Pancreas (tissue), 10 donors: ENCODE measurements around the gene C10orf88. TPM values are rescaled to one million over a fixed set of nuclear protein-coding genes. Genes with fewer than 3 reads are reported as not detected.
A peak's percentile ranks its signal among the peaks of the same experiment; 100 is the strongest.

Experiments used
- ATAC-seq, 4 donors: fragments of 200-7000 bp; cut with Tn5 transposase; one replicate each; pipeline versions ENCODE4 v1.8.0 to v1.9.1; 2020; ENCODE audit warnings: mild to moderate bottlenecking in 4 of 4, moderate library complexity in 4 of 4
- DNase-seq, 6 donors: peaks; one replicate each; pipeline ENCODE4 v3.0.0-alpha.2; 2020
- FAIRE-seq: peaks from 2 replicates; lab custom pipeline; 2012; peaks lifted over from hg19 to GRCh38; lab: Jason Lieb, UNC
- H3K27ac ChIP-seq, 4 donors: fragments of 200-600 bp; sonication (generic); 1 replicate in 3 of 4; 2 replicates in 1 of 4; pipeline versions ENCODE4 v1.5.0 to v1.8.0; 2020
- H3K27me3 ChIP-seq, 4 donors: fragments of 200-600 bp; one replicate each; pipeline ENCODE4 v1.8.0; 2021
- H3K36me3 ChIP-seq, 3 donors: fragments of 200-600 bp; sonication (generic) in 1 of 3; one replicate each; pipeline versions ENCODE4 v1.5.0 to v1.8.0; 2020 to 2021
- H3K4me1 ChIP-seq, 3 donors: fragments of 200-600 bp; one replicate each; pipeline ENCODE4 v1.8.0; 2021
- H3K4me3 ChIP-seq, 4 donors: fragments of 200-600 bp; sonication (generic) in 2 of 4; one replicate each; pipeline versions ENCODE4 v1.5.0 to v1.8.0; 2020 to 2021
- H3K9me3 ChIP-seq, 4 donors: fragments of 200-600 bp; one replicate each; pipeline ENCODE4 v1.8.0; 2021
- CTCF ChIP-seq, 4 donors: fragments of 200-600 bp; sonication (generic) in 3 of 4; IDR thresholded peaks; one replicate each; pipeline versions ENCODE4 v1.5.0 to v1.8.0; 2021; ENCODE audit warnings: antibody characterized with exemption in 4 of 4
- WGBS, 2 donors: extraction: QIAGEN DNeasy Blood & Tissue Kit; methylation state at CpG; one replicate each; pipeline ENCODE4 v1.1.7; 2013; 5-methylcytosine and 5-hydroxymethylcytosine counted together
- intact Hi-C, 3 donors: fragments of 100-400 bp; cut with DNase I; formaldehyde crosslinking; loops; one replicate each; pipeline versions ENCODE4 v1.11.1 to v1.14.2; 2022
- polyA plus RNA-seq, 2 donors: library from polyadenylated mRNA; stranded (reverse); fragments of 200-250 nt; gene quantifications; one replicate each; pipeline ENCODE4 v1.2.3, GENCODE V29; 2013
- total RNA-seq, 6 donors: library from RNA; stranded (reverse); fragmentation: NEBNext Ultra II Directional in 4 of 6; extraction: Animal tissue kit (Norgen Biotek cat#: 25700) in 4 of 6; gene quantifications; one replicate each; pipeline versions ENCODE4 v1.2.1 to v1.2.4, GENCODE V29; 2021 to 2023
- donor health status: healthy with polysubstance abuse.
- donor health status: DM: no; HTN: no; CAD: no; lungs with moderate emphysema.
- donor health status: DM: no; HTN: no; CAD: no.
- donor health status: control.
- donor health status: control.
- donor health status: Bipolar disorder and iron deficiency.
- donor health status: DM: yes; HTN: yes; CAD: no.
- donor health status: DM: no; HTN: no; CAD: no.
- donor health status: DM: no; HTN: no; CAD: no.
- donor health status: DM: yes; HTN: yes; CAD: no.

The C10orf88 gene
- total RNA-seq (1 to 10 TPM; 2.2 to 4.4 (median 2.9) TPM), polyA plus RNA-seq (1 to 10 TPM; 3.8 to 5.6 TPM)

- intact Hi-C loops = no loop called here
- 5% methylated on average over 77 of the region's 77 CpGs for WGBS, 2 donors
- DNase-seq (peak; percentile 96 to 100 (median 98)), ATAC-seq (peak; percentile 97 to 99 (median 99)), FAIRE-seq (no peak)
- Histone ChIP-seq H3K27ac (peak within 1 kb of the TSS in 3 of 4 donors; percentile 10 to 53 (median 51)), H3K27me3 (no peaks in the 10 kb centered on the region), H3K4me3 (peak within 1 kb of the TSS; percentile 58 to 85 (median 72)), H3K36me3 (no peaks in the 10 kb centered on the region), H3K9me3 (no peaks in the 10 kb centered on the region), H3K4me1 (peaks cover 3 to 18% (median 9%) of the 10 kb centered on the region in 3 donors)
- TF ChIP-seq CTCF (IDR thresholded peaks at IDR 0.05) = no peak
Measured at GRCh38 chr10:122953902-122954730, at the start of gene C10orf88. Gene C10orf88, minus strand, starts transcription at chr10:122954227. Its CDS starts 49 bp downstream, at chr10:122954178.

- no peak overlapping the region for H3K27ac ChIP-seq
- no peak overlapping the region for H3K4me3 ChIP-seq
- peaks cover 0 to 20% (median 7%) of the 10 kb centered on the region in 3 donors for H3K4me1 ChIP-seq
- no peaks in the 10 kb centered on the region for H3K9me3 ChIP-seq
- H3K27me3 ChIP-seq = no peaks in the 10 kb centered on the region
- TF ChIP-seq CTCF (IDR thresholded peaks at IDR 0.05) = no peak
- no peaks in the 10 kb centered on the region for H3K36me3 ChIP-seq
- 84 to 93% methylated on average over 2 of the region's 2 CpGs for WGBS, 2 donors
- intact Hi-C loops = no loop called here
- DNase-seq = no peak
- no peak for ATAC-seq
- FAIRE-seq = no peak
Measured at GRCh38 chr10:123001370-123001769, 47.3 kb upstream of the C10orf88 start.

- intact Hi-C loops = no loop called here
- Histone ChIP-seq H3K4me1 (peaks cover 0 to 16% (median 7%) of the 10 kb centered on the region in 3 donors), H3K4me3 (no peak overlapping the region), H3K27ac (no peak overlapping the region), H3K27me3 (no peaks in the 10 kb centered on the region), H3K9me3 (no peaks in the 10 kb centered on the region), H3K36me3 (peaks cover 0 to 6% (median 0%) of the 10 kb centered on the region in 3 donors)
- 82 to 86% methylated on average over 3 of the region's 3 CpGs for WGBS, 2 donors
- TF ChIP-seq CTCF (IDR thresholded peaks at IDR 0.05) = no peak
- ATAC-seq = no peak
- no peak for DNase-seq
- no peak for FAIRE-seq
Measured at GRCh38 chr10:123000155-123000554, 46.1 kb upstream of the C10orf88 start.

- no peaks in the 10 kb centered on the region for H3K9me3 ChIP-seq
- no peaks in the 10 kb centered on the region for H3K27me3 ChIP-seq
- peaks cover 0 to 14% (median 0%) of the 10 kb centered on the region in 3 donors for H3K36me3 ChIP-seq
- no peak overlapping the region for H3K4me3 ChIP-seq
- peaks cover 0 to 11% (median 5%) of the 10 kb centered on the region in 3 donors for H3K4me1 ChIP-seq
- ATAC-seq (peak in 1 of 4 donors; percentile 36), DNase-seq (no peak), FAIRE-seq (no peak)
- no peak overlapping the region for H3K27ac ChIP-seq
- intact Hi-C loops = no loop called here
- 52 to 56% methylated on average over 3 of the region's 3 CpGs for WGBS, 2 donors
- TF ChIP-seq CTCF (IDR thresholded peaks at IDR 0.05) = no peak
Measured at GRCh38 chr10:122999347-122999746, 45.3 kb upstream of the C10orf88 start.

- WGBS, 2 donors = 89% methylated on average over 3 of the region's 3 CpGs
- Histone ChIP-seq H3K4me3 (no peak overlapping the region), H3K36me3 (peaks cover 0 to 18% (median 0%) of the 10 kb centered on the region in 3 donors), H3K4me1 (peaks cover 0 to 7% (median under 1%) of the 10 kb centered on the region in 3 donors), H3K27ac (no peak overlapping the region), H3K9me3 (no peaks in the 10 kb centered on the region), H3K27me3 (no peaks in the 10 kb centered on the region)
- no peak for TF ChIP-seq CTCF (IDR thresholded peaks at IDR 0.05)
- no peak for DNase-seq
- ATAC-seq = no peak
- FAIRE-seq = no peak
- intact Hi-C loops = no loop called here
Measured at GRCh38 chr10:122998934-122999333, 44.9 kb upstream of the C10orf88 start.
